ENCODE measurements around the gene TMEM184C. TPM values are rescaled to one million over a fixed set of nuclear protein-coding genes. Genes with fewer than 3 reads are reported as not detected.

TMEM184C gene
- total RNA-seq, 6 experiments from 2014 or later = 19.0 to 25.3 (median 21.3) TPM

- Histone ChIP-seq H3K27me3 (no peaks in the 10 kb centered on the region), H3K4me3 (no peak overlapping the region), H3K36me3 (peaks cover 0 to 48% (median 5%) of the 10 kb centered on the region in 4 donors), H3K9me3 (no peaks in the 10 kb centered on the region), H3K27ac (no peak overlapping the region), H3K4me1 (no peaks in the 10 kb centered on the region)
- TF ChIP-seq, protein P1, sequence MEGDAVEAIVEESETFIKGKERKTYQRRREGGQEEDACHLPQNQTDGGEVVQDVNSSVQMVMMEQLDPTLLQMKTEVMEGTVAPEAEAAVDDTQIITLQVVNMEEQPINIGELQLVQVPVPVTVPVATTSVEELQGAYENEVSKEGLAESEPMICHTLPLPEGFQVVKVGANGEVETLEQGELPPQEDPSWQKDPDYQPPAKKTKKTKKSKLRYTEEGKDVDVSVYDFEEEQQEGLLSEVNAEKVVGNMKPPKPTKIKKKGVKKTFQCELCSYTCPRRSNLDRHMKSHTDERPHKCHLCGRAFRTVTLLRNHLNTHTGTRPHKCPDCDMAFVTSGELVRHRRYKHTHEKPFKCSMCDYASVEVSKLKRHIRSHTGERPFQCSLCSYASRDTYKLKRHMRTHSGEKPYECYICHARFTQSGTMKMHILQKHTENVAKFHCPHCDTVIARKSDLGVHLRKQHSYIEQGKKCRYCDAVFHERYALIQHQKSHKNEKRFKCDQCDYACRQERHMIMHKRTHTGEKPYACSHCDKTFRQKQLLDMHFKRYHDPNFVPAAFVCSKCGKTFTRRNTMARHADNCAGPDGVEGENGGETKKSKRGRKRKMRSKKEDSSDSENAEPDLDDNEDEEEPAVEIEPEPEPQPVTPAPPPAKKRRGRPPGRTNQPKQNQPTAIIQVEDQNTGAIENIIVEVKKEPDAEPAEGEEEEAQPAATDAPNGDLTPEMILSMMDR (IDR thresholded peaks at IDR 0.05) = no peak
- TF ChIP-seq POLR2A (IDR thresholded peaks at IDR 0.05) = no peak
- intact Hi-C loops (cut with DNase I) = no loop called here
- DNase-seq = no peak
- no peak for ATAC-seq
These were observed 18.2 kb downstream of the TMEM184C start for GRCh38 chr4:147635348-147635747.

DNA sequence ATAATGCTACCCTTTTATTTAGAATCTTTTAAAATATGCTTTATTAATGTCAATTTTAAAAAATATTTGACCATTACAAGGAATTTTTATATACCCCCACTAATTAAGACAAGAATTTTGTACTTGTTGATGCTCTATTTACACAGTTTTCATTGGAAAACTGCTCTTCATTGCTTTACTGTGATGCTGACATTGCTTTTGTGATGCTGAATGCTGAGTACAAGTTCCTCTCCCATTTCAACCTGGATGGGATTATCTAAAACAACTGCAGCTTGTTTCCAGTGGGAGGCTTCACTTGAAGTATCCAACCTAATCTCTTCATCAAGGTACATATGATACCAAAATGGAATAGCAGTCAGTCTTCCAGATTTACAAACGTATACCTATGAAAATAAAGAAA is 21.2 kb downstream of the TMEM184C start:
- TF ChIP-seq, protein P1 (IDR thresholded peaks at IDR 0.05) = no peak
- TF ChIP-seq POLR2A (IDR thresholded peaks at IDR 0.05) = no peak
- intact Hi-C loops (cut with DNase I) = no loop called here
- peaks cover 0 to 36% (median 2%) of the 10 kb centered on the region in 4 donors for H3K36me3 ChIP-seq
- no peaks in the 10 kb centered on the region for H3K9me3 ChIP-seq
- no peaks in the 10 kb centered on the region for H3K4me1 ChIP-seq
- ATAC-seq (no peak), DNase-seq (no peak)
- 80% methylated on average over 1 of the region's 1 CpG for WGBS (ENCODE audit: insufficient coverage, low coverage, low lambda C conversion rate, missing lambda C conversion rate)
- H3K4me3 ChIP-seq = no peak overlapping the region
- H3K27ac ChIP-seq = no peak overlapping the region
- no peaks in the 10 kb centered on the region for H3K27me3 ChIP-seq

- Histone ChIP-seq H3K27ac (no peak overlapping the region), H3K9me3 (no peaks in the 10 kb centered on the region), H3K27me3 (no peaks in the 10 kb centered on the region), H3K4me1 (no peaks in the 10 kb centered on the region), H3K36me3 (peaks cover 0 to 30% (median 2%) of the 10 kb centered on the region in 4 donors), H3K4me3 (no peak overlapping the region)
- intact Hi-C loops (cut with DNase I) = no loop called here
- WGBS (ENCODE audit: insufficient coverage, low coverage, low lambda C conversion rate, missing lambda C conversion rate) = 52% methylated on average over 2 of the region's 2 CpGs
- no peak for TF ChIP-seq POLR2A (IDR thresholded peaks at IDR 0.05)
- TF ChIP-seq, protein P1 (IDR thresholded peaks at IDR 0.05) = no peak
- ATAC-seq (no peak), DNase-seq (no peak)
These were observed 21.7 kb downstream of the TMEM184C start for GRCh38 chr4:147638942-147639341.

- no peak overlapping the region for H3K4me3 ChIP-seq
- ATAC-seq (no peak), DNase-seq (no peak)
- no peak overlapping the region for H3K27ac ChIP-seq
- H3K36me3 ChIP-seq = peaks cover 0 to 25% (median 2%) of the 10 kb centered on the region in 4 donors
- H3K9me3 ChIP-seq = no peaks in the 10 kb centered on the region
- H3K27me3 ChIP-seq = no peaks in the 10 kb centered on the region
- TF ChIP-seq POLR2A (IDR thresholded peaks at IDR 0.05) = no peak
- TF ChIP-seq, protein P1 (IDR thresholded peaks at IDR 0.05) = no peak
- no peaks in the 10 kb centered on the region for H3K4me1 ChIP-seq
- intact Hi-C loops (cut with DNase I) = no loop called here
These were observed 22.2 kb downstream of the TMEM184C start for GRCh38 chr4:147639388-147639787.

GRCh38 chr4:147640331-147640730 is 23.1 kb downstream of the TMEM184C start:
- intact Hi-C loops (cut with DNase I) = no loop called here
- no peak for ATAC-seq
- 89% methylated on average over 1 of the region's 1 CpG for WGBS (ENCODE audit: insufficient coverage, low coverage, low lambda C conversion rate, missing lambda C conversion rate)

More at GRCh38 chr4:147640331-147640730, 23.1 kb downstream of the TMEM184C start:
- TF ChIP-seq, protein P1 (IDR thresholded peaks at IDR 0.05) = no peak
- Histone ChIP-seq H3K4me3 (no peak overlapping the region), H3K27ac (no peak overlapping the region), H3K27me3 (no peaks in the 10 kb centered on the region), H3K4me1 (no peaks in the 10 kb centered on the region), H3K9me3 (no peaks in the 10 kb centered on the region), H3K36me3 (peaks cover 0 to 18% (median 2%) of the 10 kb centered on the region in 4 donors)
- DNase-seq = no peak
